Fibroblast of lung (primary cell): ENCODE measurements around the gene ARHGAP6. TPM values are rescaled to one million over a fixed set of nuclear protein-coding genes. Genes with fewer than 3 reads are reported as not detected.
"Not testable (repeated sequence)": the region's sequence is repeated elsewhere in the genome, so short reads cannot be mapped to it uniquely, and the experiment has no call there.

ENCODE experiments used
- DNase-seq, 2 donors: peaks; one replicate each; pipeline versions ENCODE4 v3.0.0 to v3.0.0-alpha.2; 2010; ENCODE audit warnings: low read depth in 2 of 2
- H2AFZ ChIP-seq: 2 replicates; pipeline ENCODE4 v1.5.1; 2012; ENCODE audit warnings: low read length, control low read depth, inconsistent platforms
- H3K27ac ChIP-seq: 2 replicates; pipeline ENCODE4 v1.5.1; 2011; ENCODE audit warnings: low read length, control low read depth; ENCODE audit not compliant: insufficient read depth
- H3K27me3 ChIP-seq: 2 replicates; pipeline ENCODE4 v1.5.1; 2011; ENCODE audit warnings: mild to moderate bottlenecking, low read length; ENCODE audit not compliant: control insufficient read depth, insufficient read depth
- H3K36me3 ChIP-seq: 2 replicates; pipeline ENCODE4 v1.5.1; 2011; ENCODE audit warnings: low read length; ENCODE audit not compliant: control insufficient read depth, insufficient read depth
- H3K4me1 ChIP-seq: 2 replicates; pipeline ENCODE4 v1.5.1; 2011; ENCODE audit warnings: low read length; ENCODE audit not compliant: control insufficient read depth, insufficient read depth; ENCODE audit errors: extremely low read depth
- H3K4me2 ChIP-seq: 2 replicates; pipeline ENCODE4 v1.5.1; 2011; ENCODE audit warnings: low read length, control low read depth; ENCODE audit not compliant: insufficient read depth; ENCODE audit errors: extremely low read depth
- H3K4me3 ChIP-seq, 4 experiments: fragments of 200-600 bp in 1 of 4; sonication (generic) in 1 of 4; replicated peaks in 1 of 4; 2 replicates each; pipeline ENCODE4 v1.5.1; 2011 to 2016; ENCODE audit warnings: low read length in 4 of 4, low read depth in 3 of 4, mild to moderate bottlenecking in 3 of 4, control low read depth in 2 of 4, inconsistent platforms in 1 of 4, mixed read lengths in 1 of 4; ENCODE audit not compliant: insufficient read depth in 1 of 4; ENCODE audit errors: control extremely low read depth in 1 of 4
- H3K79me2 ChIP-seq: 2 replicates; pipeline ENCODE4 v1.5.1; 2012; ENCODE audit warnings: mild to moderate bottlenecking, low read length, inconsistent platforms; ENCODE audit not compliant: control insufficient read depth, insufficient read depth
- H3K9ac ChIP-seq: 2 replicates; pipeline ENCODE4 v1.5.1; 2011; ENCODE audit warnings: mild to moderate bottlenecking, low read length, control low read depth; ENCODE audit not compliant: insufficient read depth
- H3K9me3 ChIP-seq: 2 replicates; pipeline ENCODE4 v1.5.1; 2012; ENCODE audit warnings: low read depth, low read length; ENCODE audit not compliant: control insufficient read depth, insufficient read depth
- H4K20me1 ChIP-seq: 2 replicates; pipeline ENCODE4 v1.5.1; 2011; ENCODE audit warnings: low read length; ENCODE audit not compliant: control insufficient read depth, insufficient read depth; ENCODE audit errors: extremely low read depth
- EZH2 ChIP-seq: IDR thresholded peaks from 2 replicates; pipeline ENCODE4 v1.5.1; 2012; ENCODE audit warnings: low read length, control low read depth, mild to moderate bottlenecking; ENCODE audit errors: missing control alignments
- polyA plus RNA-seq, 2 donors: library from polyadenylated mRNA; depleted of rRNA in 1 of 2; stranded (reverse) in 1 of 2; unstranded in 1 of 2; fragments of >200 nt; gene quantifications; 2 replicates each; pipeline ENCODE4 v1.2.1, GENCODE V29; 2011 to 2012; ENCODE audit warnings: missing spikeins in 1 of 2
- total RNA-seq: library from RNA; depleted of rRNA; stranded (reverse); fragments of >200 nt; gene quantifications from 2 replicates; pipeline ENCODE4 v1.2.1, GENCODE V29; 2014
- TF ChIP-seq, protein P1 (sequence below), 2 donors: IDR thresholded peaks in 1 of 2; conservative IDR thresholded peaks in 1 of 2; 1 replicate in 1 of 2; 2 replicates in 1 of 2; pipeline ENCODE4 v1.5.1; 2011 to 2012; ENCODE audit warnings: low read length in 2 of 2, control low read depth in 1 of 2, inconsistent platforms in 1 of 2, low read depth in 1 of 2, mild to moderate bottlenecking in 1 of 2

Gene ARHGAP6
- total and polyA plus RNA-seq, 2 donors (not counting 1 experiment from before 2014, with no cell fraction given) = 5.9 to 11.7 TPM

DNA sequence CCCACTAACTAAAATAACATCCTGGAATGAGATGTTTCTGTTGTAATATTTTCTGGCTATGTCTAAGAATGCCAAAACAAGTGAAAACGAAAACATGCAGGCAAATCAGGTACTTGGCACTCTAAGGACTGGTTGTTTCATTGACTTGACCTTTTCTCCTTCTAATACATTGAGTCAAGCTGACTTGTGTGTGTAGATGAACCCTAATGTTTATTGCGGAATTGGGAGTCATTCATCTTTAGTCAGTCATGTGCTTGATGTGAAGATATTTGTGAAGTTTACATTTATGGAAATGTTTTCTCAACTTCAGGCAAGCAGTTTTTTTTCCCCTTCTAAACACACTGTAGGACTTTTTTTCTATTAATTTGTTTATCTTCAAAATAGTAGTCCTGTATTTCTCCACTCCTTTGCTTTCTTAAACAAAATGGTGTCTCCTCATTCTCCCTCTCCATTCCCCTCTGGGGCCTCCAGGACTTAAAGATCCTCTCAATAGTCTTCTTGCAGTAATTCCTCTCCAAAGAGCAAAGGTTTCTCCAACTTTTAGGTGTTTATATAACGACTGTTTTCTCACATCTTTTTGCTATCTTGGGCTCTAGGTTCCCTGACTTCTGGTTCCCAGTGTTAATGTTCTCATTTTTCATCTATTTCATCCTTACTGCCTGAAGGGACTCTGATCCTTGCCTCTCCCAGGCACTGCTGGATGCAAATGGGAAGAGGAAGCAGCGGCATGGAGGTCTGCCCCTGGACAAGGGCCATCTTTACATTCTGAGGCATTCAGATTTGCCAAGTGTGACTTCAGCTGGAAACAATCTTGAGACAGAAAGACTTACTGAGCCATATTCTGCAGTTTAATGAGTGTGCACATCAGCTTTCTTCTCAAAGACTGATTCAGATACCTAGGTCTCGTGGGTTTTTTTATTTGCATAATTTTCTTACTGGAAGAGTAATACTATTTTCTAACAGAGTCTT lies 166.4 kb downstream of the ARHGAP6 start:
- H3K27me3 ChIP-seq = no peaks in the 10 kb centered on the region
- no peaks in the 10 kb centered on the region for H3K79me2 ChIP-seq
- no peak overlapping the region for H2AFZ ChIP-seq
- no peak overlapping the region for H3K27ac ChIP-seq
- H4K20me1 ChIP-seq = no peaks in the 10 kb centered on the region
- H3K4me3 ChIP-seq = no peak overlapping the region
- H3K9me3 ChIP-seq = no peaks in the 10 kb centered on the region
- H3K4me2 ChIP-seq = peak overlapping the region; percentile 25
- peaks cover 2% of the 10 kb centered on the region for H3K4me1 ChIP-seq
- no peaks in the 10 kb centered on the region for H3K36me3 ChIP-seq
- H3K9ac ChIP-seq = no peak overlapping the region
- DNase-seq = peak; percentile 78 to 81
- TF ChIP-seq EZH2 = no peak
- TF ChIP-seq, protein P1, sequence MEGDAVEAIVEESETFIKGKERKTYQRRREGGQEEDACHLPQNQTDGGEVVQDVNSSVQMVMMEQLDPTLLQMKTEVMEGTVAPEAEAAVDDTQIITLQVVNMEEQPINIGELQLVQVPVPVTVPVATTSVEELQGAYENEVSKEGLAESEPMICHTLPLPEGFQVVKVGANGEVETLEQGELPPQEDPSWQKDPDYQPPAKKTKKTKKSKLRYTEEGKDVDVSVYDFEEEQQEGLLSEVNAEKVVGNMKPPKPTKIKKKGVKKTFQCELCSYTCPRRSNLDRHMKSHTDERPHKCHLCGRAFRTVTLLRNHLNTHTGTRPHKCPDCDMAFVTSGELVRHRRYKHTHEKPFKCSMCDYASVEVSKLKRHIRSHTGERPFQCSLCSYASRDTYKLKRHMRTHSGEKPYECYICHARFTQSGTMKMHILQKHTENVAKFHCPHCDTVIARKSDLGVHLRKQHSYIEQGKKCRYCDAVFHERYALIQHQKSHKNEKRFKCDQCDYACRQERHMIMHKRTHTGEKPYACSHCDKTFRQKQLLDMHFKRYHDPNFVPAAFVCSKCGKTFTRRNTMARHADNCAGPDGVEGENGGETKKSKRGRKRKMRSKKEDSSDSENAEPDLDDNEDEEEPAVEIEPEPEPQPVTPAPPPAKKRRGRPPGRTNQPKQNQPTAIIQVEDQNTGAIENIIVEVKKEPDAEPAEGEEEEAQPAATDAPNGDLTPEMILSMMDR (conservative IDR thresholded peaks at IDR 0.05 in 1 of 2, IDR thresholded peaks at IDR 0.05 in 1 of 2; ENCODE audit: low read depth in 1 of 2, low read length in 2 of 2) = no peak

DNA sequence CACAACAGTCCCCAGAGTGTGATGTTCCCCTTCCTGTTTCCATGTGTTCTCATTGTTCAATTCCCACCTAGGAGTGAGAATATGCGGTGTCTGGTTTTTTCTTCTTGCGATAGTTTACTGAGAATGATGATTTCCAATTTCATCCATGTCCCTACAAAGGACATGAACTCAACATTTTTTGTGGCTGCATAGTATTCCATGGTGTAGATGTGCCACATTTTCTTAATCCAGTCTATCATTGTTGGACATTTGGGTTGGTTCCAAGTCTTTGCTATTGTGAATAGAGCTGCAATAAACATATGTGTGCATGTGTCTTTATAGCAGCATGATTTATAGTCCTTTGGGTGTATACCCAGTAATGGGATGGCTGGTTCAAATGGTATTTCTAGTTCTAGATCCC lies 174.3 kb downstream of the ARHGAP6 start:
- not testable (repeated sequence) for H2AFZ ChIP-seq, H4K20me1 ChIP-seq, H3K27me3 ChIP-seq, H3K9me3 ChIP-seq, H3K27ac ChIP-seq, H3K79me2 ChIP-seq, H3K4me2 ChIP-seq, H3K36me3 ChIP-seq, H3K4me3 ChIP-seq, H3K4me1 ChIP-seq, DNase-seq, H3K9ac ChIP-seq

DNA sequence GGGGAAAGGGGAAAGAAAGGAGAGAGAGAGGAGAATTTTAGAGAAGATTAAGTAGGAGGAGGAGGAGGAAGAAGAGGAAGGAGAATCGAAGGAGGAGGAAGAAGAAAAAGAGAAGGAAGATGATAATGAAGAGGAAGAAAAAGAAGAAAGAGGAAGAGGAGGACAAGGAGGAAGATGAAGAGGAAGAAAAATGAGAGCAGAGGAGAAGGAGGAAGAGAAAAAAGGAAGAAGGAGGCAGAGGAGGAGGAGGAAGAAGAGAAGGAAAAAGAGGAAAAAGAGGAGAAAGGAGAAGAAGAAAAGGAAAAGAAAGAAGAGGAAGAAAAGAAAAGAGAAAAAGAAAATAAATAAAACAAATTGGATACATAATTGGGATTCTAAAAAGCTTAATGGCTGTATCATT lies 181.4 kb downstream of the ARHGAP6 start:
- Histone ChIP-seq H3K9ac (no peak overlapping the region), H3K4me1 (no peaks in the 10 kb centered on the region), H4K20me1 (no peaks in the 10 kb centered on the region), H3K79me2 (no peaks in the 10 kb centered on the region), H3K27ac (no peak overlapping the region), H3K9me3 (no peaks in the 10 kb centered on the region), H3K4me3 (no peak overlapping the region), H3K27me3 (no peaks in the 10 kb centered on the region), H3K4me2 (no peak overlapping the region), H2AFZ (no peak overlapping the region), H3K36me3 (no peaks in the 10 kb centered on the region)
- TF ChIP-seq, protein P1 (conservative IDR thresholded peaks at IDR 0.05 in 1 of 2, IDR thresholded peaks at IDR 0.05 in 1 of 2; ENCODE audit: low read depth in 1 of 2, low read length in 2 of 2) = no peak
- no peak for TF ChIP-seq EZH2
- DNase-seq = no peak
